ENCODE data around the gene TALDO1.

DNA sequence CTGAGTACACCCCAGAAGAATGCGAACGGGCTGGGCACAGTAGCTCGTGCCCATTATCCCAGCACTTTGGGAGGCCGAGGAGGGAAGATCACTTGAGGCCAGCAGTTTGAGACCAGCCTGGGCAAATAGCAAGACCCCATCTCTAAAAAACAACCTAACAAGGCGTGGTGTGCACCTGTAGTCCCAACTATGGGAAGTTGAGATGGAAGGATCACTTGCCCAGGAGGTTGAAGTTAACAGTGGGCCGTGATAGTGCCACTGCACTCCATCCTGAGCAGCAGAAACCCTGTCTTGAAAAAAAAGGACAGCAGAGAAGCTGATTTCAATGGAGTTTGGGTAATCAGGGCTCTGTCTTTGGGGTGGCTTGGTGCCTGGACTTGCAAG, 65.8 kb downstream of the TALDO1 start:
- TF ChIP-seq, protein P1, sequence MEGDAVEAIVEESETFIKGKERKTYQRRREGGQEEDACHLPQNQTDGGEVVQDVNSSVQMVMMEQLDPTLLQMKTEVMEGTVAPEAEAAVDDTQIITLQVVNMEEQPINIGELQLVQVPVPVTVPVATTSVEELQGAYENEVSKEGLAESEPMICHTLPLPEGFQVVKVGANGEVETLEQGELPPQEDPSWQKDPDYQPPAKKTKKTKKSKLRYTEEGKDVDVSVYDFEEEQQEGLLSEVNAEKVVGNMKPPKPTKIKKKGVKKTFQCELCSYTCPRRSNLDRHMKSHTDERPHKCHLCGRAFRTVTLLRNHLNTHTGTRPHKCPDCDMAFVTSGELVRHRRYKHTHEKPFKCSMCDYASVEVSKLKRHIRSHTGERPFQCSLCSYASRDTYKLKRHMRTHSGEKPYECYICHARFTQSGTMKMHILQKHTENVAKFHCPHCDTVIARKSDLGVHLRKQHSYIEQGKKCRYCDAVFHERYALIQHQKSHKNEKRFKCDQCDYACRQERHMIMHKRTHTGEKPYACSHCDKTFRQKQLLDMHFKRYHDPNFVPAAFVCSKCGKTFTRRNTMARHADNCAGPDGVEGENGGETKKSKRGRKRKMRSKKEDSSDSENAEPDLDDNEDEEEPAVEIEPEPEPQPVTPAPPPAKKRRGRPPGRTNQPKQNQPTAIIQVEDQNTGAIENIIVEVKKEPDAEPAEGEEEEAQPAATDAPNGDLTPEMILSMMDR (IDR thresholded peaks at IDR 0.05) = no peak
- no peak for TF ChIP-seq EZH2phosphoT487 (IDR thresholded peaks at IDR 0.05)
